ENCODE results near the gene GSTM3.

DNA sequence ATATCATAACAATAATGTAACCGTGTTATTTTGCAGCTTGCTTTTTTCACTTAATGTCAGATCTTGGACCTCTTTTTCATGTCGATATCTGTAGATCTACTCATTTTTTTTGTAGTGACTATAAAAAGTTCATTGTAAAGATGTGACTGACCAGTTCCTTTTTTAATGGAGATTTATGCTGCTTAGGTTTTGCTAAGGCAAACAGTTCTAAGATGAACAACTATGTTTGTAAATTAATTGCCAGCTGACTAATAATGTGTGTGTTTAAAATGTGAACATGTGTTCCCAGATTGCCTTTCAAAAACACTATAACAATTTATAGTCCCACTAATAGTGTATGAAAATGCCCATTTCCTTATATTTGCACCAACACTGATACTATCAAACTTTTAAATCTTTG, 41.0 kb upstream of the GSTM3 start:
- TF ChIP-seq GATA2 (IDR thresholded peaks at IDR 0.05; ENCODE audit: low read depth, low read length) (no peak), GATA3 (IDR thresholded peaks at IDR 0.05; ENCODE audit: low read depth, low read length) (no peak)
